Suprapubic skin (tissue), 4 donors: ENCODE results near the gene DOK6. TPM values are rescaled to one million over a fixed set of nuclear protein-coding genes. Genes with fewer than 3 reads are reported as not detected.

Experiments
- DNase-seq, 2 donors: peaks; one replicate each; pipeline ENCODE4 v3.0.0-alpha.2; 2019; ENCODE audit warnings: low spot score in 2 of 2
- H3K27ac ChIP-seq: fragments of 200-600 bp; sonication (generic); one replicate; pipeline ENCODE4 v1.5.1; 2019
- H3K27me3 ChIP-seq: fragments of 200-600 bp; sonication (generic); one replicate; pipeline ENCODE4 v1.5.1; 2019
- H3K36me3 ChIP-seq: fragments of 200-600 bp; sonication (generic); one replicate; pipeline ENCODE4 v1.5.1; 2019
- H3K4me1 ChIP-seq: fragments of 200-600 bp; sonication (generic); one replicate; pipeline ENCODE4 v1.5.1; 2019
- H3K4me3 ChIP-seq: fragments of 200-600 bp; sonication (generic); one replicate; pipeline ENCODE4 v1.5.1; 2019; ENCODE audit warnings: mild to moderate bottlenecking
- H3K9me3 ChIP-seq: fragments of 200-600 bp; sonication (generic); one replicate; pipeline ENCODE4 v1.5.1; 2019
- CTCF ChIP-seq, 2 donors: fragments of 200-600 bp in 1 of 2; fragments of 450-650 bp in 1 of 2; sonication (generic) in 1 of 2; IDR thresholded peaks; one replicate each; pipeline ENCODE4 v1.5.1; 2016 to 2019; ENCODE audit warnings: antibody characterized with exemption in 2 of 2, mild to moderate bottlenecking in 1 of 2, moderate library complexity in 1 of 2
- EP300 ChIP-seq: sonication (generic); formaldehyde crosslinking; IDR thresholded peaks from one replicate; pipeline ENCODE4 v1.6.1; 2017; ENCODE audit warnings: antibody characterized with exemption
- POLR2A ChIP-seq, 2 donors: fragments of 450-650 bp; IDR thresholded peaks; one replicate each; pipeline ENCODE4 v1.6.1; 2017; ENCODE audit warnings: antibody characterized with exemption in 2 of 2, mild to moderate bottlenecking in 2 of 2, moderate library complexity in 2 of 2
- POLR2AphosphoS5 ChIP-seq, 3 donors: sonication (generic); formaldehyde crosslinking; IDR thresholded peaks; one replicate each; pipeline ENCODE4 v1.6.1; 2017; ENCODE audit warnings: antibody characterized with exemption in 3 of 3
- WGBS: methylation state at CpG from one replicate; pipeline ENCODE4 v1.1.5; 2018; 5-methylcytosine and 5-hydroxymethylcytosine counted together
- total RNA-seq, 4 donors: library from RNA; depleted of rRNA; stranded (reverse); fragments of >200 nt; gene quantifications; one replicate each; pipeline ENCODE4 v1.1.0, GENCODE V29; 2016

Gene DOK6
- total RNA-seq, 4 donors from 2014 or later, result 0.21 to 0.80 (median 0.42) TPM; not detected in 1

DNA sequence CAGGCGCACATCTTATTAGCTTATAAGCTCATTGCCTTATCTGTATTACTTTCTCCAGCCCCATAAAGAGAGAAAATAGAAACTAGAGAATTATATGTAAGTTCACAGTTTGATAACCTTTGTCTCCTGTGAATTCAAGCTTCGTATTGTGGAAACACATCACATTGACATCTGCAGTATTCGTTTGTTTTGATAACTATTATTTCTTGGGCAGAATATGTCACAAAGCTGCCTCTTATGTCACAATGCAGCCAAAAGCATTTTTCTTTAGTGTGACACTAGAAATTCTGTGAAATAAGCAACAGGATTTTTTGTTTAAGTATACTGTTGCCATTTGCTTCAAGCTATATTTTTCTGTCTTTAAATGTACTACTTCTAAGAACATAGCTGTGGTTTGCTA, 221.5 kb downstream of the DOK6 start:
- TF ChIP-seq EP300 (no peak), POLR2AphosphoS5 (IDR thresholded peaks at IDR 0.05) (no peak), CTCF (IDR thresholded peaks at IDR 0.05) (no peak), POLR2A (IDR thresholded peaks at IDR 0.05) (no peak)
- DNase-seq, result no peak
- Histone ChIP-seq H3K27me3 (no peaks in the 10 kb centered on the region), H3K9me3 (no peaks in the 10 kb centered on the region), H3K27ac (no peak overlapping the region), H3K4me1 (no peaks in the 10 kb centered on the region), H3K36me3 (no peaks in the 10 kb centered on the region), H3K4me3 (no peak overlapping the region)
- 52% methylated on average over 3 of the region's 3 CpGs for WGBS

- WGBS, result 65% methylated on average over 1 of the region's 1 CpG
- Histone ChIP-seq H3K4me1 (no peaks in the 10 kb centered on the region), H3K27me3 (no peaks in the 10 kb centered on the region), H3K27ac (no peak overlapping the region), H3K4me3 (no peak overlapping the region), H3K36me3 (no peaks in the 10 kb centered on the region), H3K9me3 (no peaks in the 10 kb centered on the region)
- no peak for TF ChIP-seq POLR2AphosphoS5 (IDR thresholded peaks at IDR 0.05)
- TF ChIP-seq CTCF (IDR thresholded peaks at IDR 0.05), result no peak
- TF ChIP-seq EP300, result no peak
- no peak for TF ChIP-seq POLR2A (IDR thresholded peaks at IDR 0.05)
- no peak for DNase-seq
Measured at GRCh38 chr18:69622961-69623360, 222.3 kb downstream of the DOK6 start.

DNA sequence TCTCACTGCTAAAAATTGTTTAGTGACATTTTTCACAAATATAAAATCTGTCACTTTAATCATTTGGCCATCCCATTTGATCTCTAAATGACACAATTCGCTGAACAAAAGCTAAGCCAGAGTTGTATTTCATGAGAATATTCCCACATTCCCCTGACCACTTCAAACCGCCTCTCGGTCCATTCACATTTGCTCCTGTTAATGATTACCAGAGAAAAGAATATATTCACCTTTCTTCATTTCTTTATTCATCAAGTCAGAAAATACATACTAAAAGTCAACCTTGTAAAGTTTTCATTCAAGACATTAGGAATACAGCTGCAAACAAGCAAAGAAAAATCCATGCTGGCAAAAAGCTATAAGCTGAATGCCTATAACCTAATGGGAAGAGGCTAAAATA, 225.5 kb downstream of the DOK6 start:
- H3K27ac ChIP-seq, result no peak overlapping the region
- no peaks in the 10 kb centered on the region for H3K4me1 ChIP-seq
- H3K27me3 ChIP-seq, result no peaks in the 10 kb centered on the region
- no peaks in the 10 kb centered on the region for H3K9me3 ChIP-seq
- TF ChIP-seq POLR2A (IDR thresholded peaks at IDR 0.05) (no peak), CTCF (IDR thresholded peaks at IDR 0.05) (no peak), EP300 (no peak), POLR2AphosphoS5 (IDR thresholded peaks at IDR 0.05) (no peak)
- H3K36me3 ChIP-seq, result no peaks in the 10 kb centered on the region
- no peak for DNase-seq
- 89% methylated on average over 3 of the region's 3 CpGs for WGBS
- no peak overlapping the region for H3K4me3 ChIP-seq

- H3K27ac ChIP-seq, result no peak overlapping the region
- no peak for DNase-seq
Measured at GRCh38 chr18:69626643-69627242, 226.1 kb downstream of the DOK6 start.

More at GRCh38 chr18:69626643-69627242, 226.1 kb downstream of the DOK6 start:
- Histone ChIP-seq H3K4me3 (no peak overlapping the region), H3K4me1 (no peaks in the 10 kb centered on the region), H3K27me3 (no peaks in the 10 kb centered on the region), H3K9me3 (no peaks in the 10 kb centered on the region), H3K36me3 (no peaks in the 10 kb centered on the region)
- 83% methylated on average over 4 of the region's 4 CpGs for WGBS
- TF ChIP-seq EP300, result no peak
- no peak for TF ChIP-seq POLR2AphosphoS5 (IDR thresholded peaks at IDR 0.05)
- no peak for TF ChIP-seq CTCF (IDR thresholded peaks at IDR 0.05)
- no peak for TF ChIP-seq POLR2A (IDR thresholded peaks at IDR 0.05)
